ELR (cell line): ENCODE measurements around the gene ATP2A3.
"Not testable (repeated sequence)": the region's sequence is repeated elsewhere in the genome, so short reads cannot be mapped to it uniquely, and the experiment has no call there.

Experiments used
- DNase-seq: peaks from one replicate; pipeline ENCODE4 v3.0.0-alpha.2; 2015; ENCODE audit warnings: low read depth

The ATP2A3 gene

DNA sequence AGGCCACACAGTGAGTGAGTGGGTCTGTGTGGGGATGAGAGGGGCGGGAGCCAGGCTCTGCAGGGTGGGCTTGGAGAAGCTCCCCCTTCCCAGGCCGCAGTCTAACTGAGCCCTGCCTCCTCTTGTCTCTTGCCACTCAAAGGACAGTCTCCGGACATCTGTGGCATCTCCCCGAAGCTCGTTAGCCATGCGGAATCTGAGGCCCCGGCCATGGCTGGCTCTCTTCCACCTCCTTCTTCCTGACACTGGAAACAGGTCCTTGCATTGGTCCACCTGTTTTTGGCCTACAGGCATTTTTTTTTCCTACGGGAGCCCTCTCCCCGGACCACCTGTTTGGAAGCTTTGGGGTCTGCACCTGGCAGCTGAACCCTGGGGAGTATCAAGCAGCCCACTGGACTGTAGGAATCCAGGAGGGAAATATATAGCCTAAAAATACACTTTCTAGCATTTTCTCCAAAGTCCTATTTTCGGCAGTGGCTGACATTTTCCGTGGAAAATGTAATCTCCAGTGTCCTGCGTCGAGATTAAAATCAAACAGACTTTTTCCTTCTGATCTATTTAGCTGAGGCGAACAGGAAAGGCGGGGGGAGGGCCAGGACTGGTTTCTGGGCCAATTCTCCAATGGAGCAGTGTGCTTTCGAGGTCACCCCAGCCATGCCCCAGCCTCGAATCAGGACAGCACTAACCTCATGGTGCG, 9.1 kb downstream of the ATP2A3 start:
- no peak for DNase-seq

DNA sequence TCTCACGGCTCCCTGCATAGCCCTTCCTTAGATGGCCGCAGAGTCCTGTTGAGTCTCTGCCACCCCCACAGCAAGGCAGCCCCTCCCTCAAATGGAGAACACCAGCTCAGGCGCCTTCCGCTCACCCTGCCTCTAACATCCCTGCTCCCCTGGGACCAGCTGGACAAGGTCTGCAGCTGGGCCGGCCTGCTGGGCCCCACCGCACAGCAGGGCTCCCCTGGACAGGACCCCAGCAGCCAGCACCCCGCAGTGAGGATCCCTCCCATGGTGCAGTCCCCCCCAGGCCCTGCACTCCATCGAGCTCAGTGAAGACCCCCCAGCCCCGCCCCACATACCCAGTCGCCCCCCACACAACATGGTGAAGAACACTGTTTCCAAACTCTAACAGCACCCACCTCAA, 10.2 kb downstream of the ATP2A3 start:
- DNase-seq = no peak

DNA sequence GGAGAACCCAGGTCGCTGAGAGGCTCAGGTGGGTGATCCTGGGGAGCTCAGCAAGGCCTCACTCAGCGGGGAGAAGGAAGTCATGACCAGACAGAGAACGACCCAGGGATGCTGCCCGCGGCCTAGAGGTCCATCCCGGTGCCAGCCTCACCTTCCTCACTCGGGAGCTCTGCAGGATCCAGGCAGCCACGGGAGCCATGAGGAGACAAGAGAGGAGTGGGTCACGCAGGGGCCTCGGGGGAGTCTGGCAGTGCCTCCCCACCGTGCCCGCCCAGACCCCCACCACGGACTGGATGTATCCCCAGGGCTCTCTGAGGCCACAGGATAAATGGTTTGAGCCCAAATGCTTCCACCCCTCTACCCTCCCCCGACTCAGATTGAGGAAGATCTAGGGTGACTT, 10.7 kb downstream of the ATP2A3 start:
- no peak for DNase-seq

DNA sequence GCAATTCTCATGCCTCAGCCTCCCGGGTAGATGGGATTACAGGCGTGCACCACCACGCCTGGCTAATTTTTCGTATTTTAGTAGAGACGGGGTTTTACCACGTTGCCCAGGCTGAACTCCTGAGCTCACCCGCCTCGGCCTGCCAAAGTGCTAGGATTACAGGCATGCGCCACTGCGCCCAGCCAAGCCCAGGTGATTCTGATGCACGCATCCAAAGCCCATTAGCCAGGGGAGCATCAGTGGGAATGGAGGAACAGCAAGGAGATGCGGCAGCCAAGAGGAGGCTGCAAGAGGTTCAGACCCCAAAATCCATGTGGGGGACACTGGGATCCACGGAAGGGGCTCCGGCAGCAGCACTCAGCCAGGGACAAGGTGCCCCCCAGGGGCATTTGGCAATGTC, 12.1 kb downstream of the ATP2A3 start:
- DNase-seq = no peak

DNA sequence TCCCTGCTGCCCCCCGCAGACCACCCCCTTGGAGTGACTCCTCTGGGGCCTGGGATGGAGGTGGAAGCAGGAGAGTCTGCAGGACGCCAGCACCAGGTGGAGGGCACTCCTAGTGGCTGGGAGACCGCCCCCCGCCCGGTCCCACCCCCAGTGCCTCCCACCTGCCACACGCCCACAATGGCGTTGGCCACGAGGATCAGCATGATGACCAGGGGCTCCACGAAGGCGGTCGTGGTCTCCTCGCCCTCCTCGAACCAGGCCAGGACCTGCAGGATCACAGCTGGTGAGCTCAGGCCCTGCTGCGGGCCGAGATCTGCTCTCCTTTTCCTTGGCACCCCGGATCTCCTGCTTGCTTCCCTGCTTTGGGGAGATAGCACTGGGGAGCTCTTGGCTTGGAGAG, 12.8 kb downstream of the ATP2A3 start:
- no peak for DNase-seq

DNA sequence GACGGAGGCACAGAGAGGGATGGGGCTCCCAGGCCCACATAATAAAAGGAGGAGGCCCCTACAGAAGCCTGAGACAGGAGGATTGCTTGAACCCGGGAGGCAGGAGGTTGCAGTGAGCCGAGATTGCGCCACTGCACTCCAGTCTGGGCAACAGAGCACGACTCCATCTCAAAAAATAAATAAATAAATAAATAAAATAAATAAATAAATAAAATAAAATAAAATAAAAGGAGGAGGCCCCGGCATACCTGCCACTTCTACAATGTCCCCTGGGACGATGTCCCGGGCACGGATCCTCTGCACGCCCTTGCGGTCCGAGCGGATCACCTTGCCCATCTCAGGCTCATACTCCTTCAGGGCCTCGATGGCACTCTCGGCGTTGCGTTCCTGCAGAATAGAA, 13.2 kb downstream of the ATP2A3 start:
- DNase-seq = no peak

DNA sequence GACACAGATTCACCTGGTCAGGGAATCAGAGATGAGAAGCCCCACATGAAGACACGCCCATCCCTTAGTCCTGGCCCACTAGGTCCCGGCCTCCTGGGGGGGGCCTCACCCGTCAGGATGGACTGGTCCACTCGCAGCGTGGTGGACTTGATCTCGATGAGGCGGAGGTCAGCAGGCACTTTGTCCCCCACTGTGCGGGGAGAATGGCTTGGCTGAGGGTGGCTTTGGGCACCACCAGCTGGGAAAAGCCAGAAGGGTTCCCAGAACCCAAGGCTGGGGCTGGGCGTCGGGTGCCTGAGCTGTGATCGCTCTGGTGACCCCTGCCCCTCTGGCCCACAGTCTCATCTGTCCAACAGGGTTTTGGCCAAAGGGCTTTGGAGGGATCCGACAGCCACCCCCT, 13.7 kb downstream of the ATP2A3 start:
- no peak for DNase-seq

DNA sequence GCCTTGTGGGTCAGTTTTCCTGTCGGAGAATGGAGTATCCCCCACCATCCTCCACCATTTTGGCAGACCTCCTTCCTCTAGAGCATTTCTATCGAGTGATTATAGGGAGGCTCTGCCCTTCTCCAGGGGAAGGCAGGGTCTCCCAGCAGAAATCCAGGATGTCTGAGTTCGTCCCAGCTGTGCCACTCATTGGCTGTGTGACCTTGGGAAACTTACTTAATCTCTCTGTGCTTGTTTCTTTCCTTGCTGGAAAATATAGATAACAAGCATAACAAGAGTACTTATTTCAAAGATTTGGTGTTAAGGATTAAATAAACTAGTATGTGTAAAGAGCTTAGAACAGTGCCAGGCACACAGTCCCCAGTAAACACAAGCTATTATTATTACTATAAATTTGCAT, 14.8 kb downstream of the ATP2A3 start:
- no peak for DNase-seq

DNA sequence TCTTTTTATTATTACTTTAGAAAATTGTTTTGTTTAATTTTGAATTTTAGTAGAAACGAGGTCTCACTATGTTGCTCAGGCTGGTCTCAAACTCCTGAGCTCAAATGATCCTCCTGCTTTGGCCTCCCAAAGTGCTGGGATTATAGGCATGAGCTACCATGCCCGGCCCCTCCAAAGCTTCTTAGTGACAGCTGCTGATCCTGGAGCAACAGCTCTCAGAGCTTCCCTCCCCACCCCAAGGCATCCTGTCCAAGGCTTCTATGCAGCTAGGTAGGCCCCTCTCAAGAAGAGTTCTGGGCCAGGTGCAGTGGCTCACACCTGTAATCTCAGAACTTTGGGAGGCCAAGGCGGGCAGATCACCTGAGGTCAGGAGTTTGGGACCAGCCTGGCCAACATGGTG, 15.7 kb downstream of the ATP2A3 start:
- not testable (repeated sequence) for DNase-seq

DNA sequence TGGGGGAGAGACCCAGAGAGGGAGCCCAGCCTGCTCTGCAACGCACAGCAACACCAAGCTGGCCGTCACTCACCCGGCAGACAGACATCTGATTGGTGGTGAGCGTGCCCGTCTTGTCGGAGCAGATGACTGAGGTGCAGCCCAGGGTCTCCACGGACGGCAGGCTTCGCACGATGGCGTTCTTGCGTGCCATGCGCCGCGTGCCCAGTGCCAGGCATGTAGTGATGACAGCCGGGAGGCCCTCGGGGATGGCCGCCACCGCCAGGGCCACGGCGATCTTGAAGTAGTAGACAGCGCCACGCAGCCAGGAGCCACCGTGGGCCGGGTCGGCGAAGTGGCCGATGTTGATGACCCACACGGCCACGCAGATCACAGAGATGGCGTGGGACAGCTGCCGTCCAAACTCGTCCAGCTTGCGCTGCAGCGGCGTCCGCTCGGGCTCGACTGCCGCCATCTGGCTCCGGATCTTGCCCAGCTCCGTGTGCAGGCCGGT, 16.9 kb downstream of the ATP2A3 start:
- DNase-seq = no peak

DNA sequence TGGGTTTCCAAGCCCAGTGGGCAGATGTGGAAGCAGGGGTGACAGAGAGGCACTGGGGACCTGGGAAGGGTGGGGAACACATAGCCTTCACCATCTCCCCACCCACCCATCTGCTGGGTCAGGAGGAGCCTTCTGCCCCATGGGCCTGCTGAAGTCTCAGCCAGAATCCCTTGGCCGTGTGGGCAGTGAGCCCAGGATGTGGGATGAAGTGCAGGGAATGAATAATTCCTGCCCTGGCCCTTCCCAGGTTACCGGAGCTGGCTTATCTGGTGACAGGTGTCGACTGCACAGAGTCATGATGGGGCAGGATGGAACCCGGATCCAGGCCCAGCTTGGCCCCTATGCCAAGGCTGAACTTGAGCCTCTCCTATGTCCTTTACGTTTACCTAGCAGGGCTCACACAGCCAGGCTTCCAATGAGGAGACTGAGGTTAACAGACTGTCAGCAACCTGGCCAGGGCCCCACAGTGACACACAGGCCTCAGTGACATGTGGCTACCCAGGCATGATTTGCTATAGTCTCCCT, 17.5 kb downstream of the ATP2A3 start:
- DNase-seq = no peak

DNA sequence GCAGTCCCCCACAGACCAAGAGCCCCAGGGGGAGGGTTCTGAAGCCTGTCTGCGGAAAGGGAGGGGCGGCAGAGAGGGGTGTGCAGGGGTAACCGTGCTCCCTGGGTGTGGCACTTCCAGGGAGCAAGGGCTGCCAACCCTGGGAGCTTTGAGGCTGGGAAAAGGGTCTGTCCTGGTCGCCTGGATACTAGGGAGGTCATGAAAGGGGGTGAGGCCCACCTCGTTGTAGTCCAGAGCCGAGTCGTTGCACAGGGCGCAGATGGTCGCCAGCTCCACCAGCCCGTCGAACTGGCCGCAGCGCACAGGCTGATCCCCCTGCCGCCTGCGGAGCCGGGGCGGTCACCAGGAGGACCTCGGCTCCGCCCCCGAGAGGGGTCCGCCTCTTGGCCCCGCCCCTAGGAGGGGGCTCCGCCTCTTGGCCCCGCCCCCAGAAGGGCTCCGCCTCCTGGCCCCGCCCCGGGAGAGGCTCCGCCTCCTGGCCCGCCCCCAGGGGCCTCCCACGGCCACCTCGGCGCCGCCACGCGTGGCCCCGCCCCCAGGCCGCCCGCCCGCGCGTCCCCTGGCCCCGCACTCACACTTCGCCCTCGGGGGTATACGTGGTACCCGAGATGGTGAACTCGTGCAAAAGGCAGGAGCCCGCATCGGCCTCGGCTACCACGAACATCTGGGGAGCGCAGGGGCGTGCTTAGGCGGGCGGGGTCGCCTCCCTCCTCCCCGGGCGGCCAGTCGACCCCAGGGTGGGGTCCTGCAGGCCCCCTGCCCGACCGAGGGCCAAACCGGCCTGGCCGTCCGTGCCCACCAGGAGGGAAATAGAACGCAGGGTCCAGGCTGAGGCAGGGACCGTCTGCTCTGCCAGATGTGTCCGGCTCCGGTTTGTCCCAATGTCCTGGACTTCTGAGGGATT, 19.5 kb downstream of the ATP2A3 start:
- DNase-seq = peak; percentile 80

DNA sequence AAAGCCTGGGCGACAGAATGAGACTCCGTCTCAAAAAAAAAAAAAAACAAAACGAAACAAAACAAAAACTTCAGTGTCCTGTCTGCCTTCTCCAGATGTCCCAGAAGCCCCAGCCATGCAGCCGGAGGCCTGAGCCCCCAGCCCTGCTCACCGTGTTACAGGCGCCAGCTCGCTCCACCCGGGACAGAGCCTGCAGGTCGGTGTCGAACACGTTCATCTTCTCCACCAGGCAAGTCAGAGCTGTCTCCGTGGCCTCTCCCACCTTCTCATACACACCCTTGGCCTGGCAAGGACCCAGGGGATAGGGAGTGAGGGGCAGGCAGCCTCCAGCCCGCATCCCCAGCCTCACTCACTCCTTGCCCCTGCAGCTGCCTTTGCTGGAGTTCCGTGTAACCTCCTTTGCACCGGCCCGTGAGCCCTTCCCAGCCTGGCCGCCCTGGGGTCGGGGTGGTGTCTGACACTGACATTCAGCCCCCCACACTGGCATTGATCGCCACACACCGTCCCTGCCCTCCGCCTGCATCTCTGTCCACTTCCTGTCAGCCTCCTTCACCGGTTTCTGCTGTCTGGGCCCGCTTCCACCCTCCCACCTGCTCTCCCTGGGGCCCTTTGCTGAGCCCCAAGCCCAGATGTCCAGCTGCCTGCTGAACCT, 20.9 kb downstream of the ATP2A3 start:
- no peak for DNase-seq

DNA sequence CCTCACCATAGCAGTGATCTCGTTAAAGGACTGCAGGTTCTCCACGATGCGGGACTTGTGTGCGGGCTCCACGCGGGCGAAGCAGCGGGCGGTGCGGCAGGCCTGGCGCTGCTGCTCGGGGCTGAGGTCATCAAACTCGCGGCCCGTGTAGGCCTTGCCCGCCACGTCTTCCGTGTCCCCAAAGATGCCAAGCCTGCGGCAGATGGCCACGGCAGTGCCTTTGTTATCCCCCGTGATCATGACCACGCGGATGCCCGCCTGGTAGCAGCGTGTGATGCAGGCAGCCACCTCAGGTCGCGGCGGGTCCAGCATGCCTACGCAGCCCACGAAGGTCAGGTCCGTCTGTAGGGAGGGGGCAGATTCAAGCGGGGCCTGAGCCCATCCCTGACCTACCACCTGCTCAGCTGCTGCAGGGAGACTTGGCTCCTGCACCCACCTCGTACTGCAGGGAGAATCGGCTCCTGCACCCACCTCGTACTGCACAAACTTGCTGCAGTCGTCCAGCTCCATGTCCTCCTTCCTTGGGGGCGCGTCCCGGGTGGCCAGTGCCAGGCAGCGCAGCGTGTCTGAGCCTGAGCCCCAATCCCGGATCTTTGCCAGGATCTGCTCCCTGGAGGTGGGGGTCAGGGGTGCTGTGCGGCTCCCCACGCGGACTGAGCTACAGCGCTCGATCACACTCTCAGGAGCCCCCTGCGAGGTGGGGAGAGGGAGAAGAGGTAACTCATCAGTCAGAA, 23.1 kb downstream of the ATP2A3 start:
- DNase-seq = no peak

DNA sequence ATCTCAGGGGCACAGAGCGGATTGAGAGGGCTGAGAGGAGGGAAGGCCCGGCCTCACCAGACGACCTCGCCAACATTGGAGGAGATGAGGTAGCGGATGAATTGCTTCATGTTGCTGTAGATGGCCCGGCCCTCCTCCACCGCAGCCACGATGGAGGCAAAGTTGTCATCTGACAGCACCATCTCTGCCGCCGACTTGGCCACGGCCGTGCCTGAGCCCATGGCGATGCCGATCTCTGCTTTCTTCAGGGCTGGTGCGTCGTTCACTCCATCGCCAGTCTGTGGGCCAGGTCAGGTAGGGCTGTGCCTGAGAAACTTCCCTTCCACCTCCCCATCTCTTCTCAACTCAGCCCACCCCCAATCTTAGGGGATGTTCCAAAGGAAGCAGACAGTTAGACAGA, 26.9 kb downstream of the ATP2A3 start:
- no peak for DNase-seq

DNA sequence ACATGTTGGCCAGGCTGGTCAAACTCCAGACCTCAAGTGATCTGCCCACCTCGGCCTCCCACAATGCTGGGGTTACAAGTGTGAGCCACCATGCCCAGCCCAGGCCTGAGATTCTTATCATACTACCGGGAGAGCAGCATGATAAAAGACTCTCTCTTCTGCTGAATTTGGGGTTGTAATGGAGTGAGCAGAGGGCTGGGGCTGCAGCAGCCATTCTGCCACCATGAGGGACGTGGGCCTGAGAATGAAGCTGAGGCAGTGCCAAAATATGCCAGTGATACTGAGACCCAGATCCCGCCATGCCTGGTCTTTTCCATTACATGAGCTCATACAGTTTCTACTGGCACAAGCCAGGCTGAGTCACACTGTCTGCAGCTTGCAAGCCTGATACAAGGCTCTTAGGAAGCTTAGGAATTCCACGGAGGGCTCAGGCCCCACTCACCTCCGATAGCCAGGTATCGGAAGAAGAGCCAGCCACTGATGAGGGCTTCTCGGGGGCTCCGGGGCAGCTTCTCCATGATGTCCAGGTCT, 28.3 kb downstream of the ATP2A3 start:
- DNase-seq = peak; percentile 59

DNA sequence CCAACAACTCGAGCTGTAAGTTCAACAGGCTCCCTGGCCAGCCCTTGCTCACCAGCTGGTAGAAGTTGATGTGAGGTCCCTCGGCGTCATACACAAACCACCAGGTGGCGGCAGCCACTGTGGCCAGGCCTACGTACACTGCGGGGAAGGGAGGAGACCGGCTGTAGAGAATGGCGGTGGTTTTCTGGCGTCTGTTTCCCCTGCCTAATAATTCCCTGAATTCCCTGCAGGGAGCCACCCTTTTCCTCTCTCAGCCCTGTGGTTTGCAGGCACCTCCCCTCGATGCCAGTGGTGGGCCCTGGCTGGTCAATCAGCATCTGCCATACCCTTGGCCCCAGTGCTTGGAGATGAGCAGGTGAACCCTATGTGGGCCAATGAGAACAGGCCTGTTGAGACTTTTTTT, 29.1 kb downstream of the ATP2A3 start:
- peak; percentile 70 for DNase-seq

DNA sequence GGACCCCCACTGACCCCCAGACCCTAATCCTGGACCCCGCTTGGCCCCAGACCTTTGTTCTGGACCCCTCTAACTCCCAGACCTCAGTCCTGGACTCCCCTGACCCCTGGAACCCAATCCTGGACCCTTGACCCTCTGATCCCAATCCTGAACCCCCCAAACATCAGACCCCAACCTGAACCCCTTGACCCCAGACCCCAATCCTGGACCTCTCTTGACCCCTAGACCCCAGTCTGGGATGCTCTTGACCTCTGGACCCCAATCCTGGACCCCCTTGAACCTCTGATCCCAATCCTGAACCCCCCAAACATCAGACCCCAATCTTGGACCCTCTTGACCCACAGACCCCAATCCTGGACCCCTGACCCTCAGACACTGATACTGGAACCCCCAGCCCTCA, 34.5 kb downstream of the ATP2A3 start:
- no peak for DNase-seq

DNA sequence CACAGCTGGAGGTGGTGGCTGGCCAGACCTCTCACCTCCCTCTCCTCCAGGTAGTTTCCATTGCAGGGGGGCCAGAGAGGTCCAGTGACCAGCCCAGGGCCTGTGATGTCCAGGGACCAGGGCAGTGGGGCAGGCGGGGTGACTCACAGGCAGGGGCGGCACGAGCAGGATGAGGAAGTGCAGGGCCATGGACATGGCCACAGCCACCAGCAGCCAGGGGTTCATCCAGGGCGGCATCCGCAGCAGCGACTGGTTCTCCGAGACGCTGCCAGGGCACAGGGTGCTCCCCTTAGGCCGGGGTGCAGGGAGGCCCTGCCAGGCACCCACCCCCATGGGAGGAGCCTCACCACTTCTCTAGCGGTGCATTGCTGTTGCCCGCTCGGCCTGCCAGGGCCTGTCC, 35.1 kb downstream of the ATP2A3 start:
- DNase-seq = no peak

DNA sequence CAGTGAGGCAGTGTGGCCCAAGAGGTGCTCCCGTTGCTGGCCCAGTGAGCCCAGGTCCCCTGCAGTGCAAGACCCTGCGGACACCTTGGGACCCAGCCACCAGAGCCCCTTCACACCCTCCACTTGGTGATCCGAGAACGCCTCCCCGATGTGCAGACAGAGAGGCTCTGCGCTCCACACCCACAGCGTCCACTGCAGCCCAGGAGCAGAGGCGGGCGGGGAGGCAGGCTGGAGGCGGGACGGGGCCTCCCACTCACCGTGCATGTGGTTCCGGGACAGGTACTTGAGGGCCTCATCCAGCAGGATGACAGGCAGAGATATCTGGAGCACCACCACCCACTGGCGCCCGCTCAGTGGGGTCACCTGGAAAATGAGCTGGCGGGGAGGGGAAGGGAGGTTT, 35.8 kb downstream of the ATP2A3 start:
- no peak for DNase-seq

DNA sequence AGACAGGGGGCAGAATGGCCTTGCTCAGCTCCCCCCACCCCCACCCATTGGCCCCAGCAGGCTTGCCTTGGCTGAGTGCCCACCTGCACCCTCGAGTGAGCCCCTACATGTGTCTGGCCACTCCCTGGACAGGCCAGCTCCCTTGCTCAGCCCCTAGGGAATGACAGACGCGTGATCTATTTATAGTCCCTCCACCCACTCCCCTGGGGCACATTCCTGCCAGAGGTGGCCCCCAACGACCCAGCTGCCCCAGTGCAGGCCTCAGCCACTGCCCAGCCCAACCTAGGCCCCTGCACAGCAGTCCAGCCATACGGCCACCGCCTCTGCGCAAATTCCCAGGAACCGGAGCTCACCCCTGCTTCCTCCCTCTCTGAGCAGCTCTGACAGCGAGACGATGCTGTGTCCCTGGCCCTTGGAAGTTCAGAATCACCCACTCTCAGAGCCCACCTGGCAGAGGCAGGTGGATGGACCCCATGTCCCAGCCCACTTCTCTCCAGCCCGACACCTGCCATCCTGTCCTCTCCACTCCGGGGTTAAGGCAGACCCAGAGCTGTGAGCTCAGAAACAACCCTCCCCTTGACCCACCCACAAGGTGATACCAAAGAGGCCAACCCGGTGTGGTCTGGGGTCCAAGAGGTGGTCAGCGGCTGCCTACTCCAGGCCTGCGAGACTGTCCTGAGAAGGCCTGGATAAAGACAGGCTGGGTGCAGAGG, 36.5 kb downstream of the ATP2A3 start:
- DNase-seq = no peak
